ENCODE data around the gene RAVER2. TPM values are rescaled to one million over a fixed set of nuclear protein-coding genes. Genes with fewer than 3 reads are reported as not detected.
"Not testable (repeated sequence)": the region's sequence is repeated elsewhere in the genome, so short reads cannot be mapped to it uniquely, and the experiment has no call there.

Gene RAVER2, protein sequence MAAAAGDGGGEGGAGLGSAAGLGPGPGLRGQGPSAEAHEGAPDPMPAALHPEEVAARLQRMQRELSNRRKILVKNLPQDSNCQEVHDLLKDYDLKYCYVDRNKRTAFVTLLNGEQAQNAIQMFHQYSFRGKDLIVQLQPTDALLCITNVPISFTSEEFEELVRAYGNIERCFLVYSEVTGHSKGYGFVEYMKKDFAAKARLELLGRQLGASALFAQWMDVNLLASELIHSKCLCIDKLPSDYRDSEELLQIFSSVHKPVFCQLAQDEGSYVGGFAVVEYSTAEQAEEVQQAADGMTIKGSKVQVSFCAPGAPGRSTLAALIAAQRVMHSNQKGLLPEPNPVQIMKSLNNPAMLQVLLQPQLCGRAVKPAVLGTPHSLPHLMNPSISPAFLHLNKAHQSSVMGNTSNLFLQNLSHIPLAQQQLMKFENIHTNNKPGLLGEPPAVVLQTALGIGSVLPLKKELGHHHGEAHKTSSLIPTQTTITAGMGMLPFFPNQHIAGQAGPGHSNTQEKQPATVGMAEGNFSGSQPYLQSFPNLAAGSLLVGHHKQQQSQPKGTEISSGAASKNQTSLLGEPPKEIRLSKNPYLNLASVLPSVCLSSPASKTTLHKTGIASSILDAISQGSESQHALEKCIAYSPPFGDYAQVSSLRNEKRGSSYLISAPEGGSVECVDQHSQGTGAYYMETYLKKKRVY
- polyA plus RNA-seq: 1 to 10 TPM; 2.8 to 4.2 (median 3.9) TPM

DNA sequence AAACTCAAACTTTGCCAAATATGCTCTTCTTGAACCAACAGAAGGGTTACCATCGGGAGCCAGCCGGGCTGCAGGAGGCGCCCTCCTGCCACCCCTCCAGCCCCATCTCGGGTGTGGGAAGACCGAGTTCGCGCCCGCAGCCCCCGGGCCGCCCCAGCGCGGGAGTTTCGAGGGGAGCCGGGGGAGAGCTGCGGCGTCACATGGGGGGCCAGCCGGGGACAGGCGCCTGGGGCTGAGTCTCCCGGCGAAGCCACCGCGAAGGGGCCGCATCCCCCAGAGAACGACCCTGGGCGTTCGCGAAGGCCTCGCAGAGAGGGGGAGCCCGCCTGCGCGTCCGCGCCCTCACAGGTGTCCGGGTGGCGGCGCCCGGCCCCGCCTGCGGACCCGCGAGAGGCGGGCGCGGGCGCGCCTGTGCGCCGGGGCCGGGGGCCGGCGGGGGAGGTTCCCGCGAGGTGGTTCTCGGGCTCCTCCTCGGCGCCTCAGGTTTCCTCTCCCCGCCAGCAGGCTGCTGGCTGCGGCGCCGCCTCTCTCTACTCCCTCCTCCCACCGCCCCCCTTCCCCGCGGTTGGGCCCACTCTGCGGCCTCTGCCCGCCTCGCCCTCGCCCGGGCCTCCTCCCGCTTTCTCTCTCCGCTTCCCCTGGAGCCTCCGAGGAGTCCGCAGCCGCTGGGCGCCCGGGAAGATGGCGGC is at the start of gene RAVER2:
Gene RAVER2, plus strand, starts transcription at position 584 of the 689 bp plus-strand sequence. Its CDS starts 98 bp downstream, at position 682.
- 0 to 1% (median 0%) methylated on average over 37 to 76 of the region's 76 CpGs for WGBS, 3 donors
- H3K27ac ChIP-seq (ENCODE audit: low read depth, low read length): no peak within 1 kb of the TSS

DNA sequence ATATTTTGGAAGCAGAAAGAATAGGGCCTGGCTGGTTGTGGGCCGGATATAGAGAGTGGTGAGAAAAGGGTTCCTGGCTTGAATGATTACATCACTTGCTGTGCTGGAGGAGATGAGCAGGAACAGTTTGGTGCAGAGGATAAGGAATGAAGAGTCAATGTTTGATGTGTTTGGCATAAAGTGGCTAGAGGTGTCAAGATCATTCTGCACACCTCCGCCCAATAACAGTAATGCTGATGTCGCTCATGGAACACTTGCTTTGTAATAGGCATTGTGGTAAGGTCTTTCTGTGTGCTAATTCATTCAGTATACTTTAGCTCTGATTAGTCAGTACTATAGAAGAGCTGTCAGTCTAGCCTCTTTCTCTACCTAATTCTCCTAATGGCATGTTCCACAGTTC is 48.0 kb upstream of the RAVER2 start:
- H3K27ac ChIP-seq (ENCODE audit: low read depth, low read length): no peak overlapping the region
- 90 to 98% (median 92%) methylated on average over 3 of the region's 3 CpGs for WGBS, 3 donors

DNA sequence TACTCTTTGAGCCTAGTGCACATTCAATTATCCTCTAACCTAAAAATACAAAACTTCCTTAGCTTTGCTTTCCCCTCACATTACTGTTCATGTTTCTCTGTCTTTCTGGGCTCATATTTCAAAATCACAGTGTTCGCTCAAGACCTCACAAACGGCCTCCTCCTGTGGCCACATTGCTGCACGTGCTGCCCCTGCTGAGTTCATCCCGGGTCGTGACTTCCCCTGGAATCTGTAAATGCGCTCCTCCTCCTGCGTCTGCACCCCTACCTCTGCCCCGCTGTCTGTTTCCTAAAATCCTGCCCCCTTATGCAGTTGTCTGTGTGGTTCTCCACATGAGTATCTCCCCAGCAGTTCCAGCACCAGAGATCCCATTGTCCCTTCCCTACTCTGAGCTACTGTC is 45.5 kb upstream of the RAVER2 start:
- H3K27ac ChIP-seq (ENCODE audit: low read depth, low read length): no peak overlapping the region
- WGBS, 3 donors: 64 to 73% (median 71%) methylated on average over 8 of the region's 8 CpGs

DNA sequence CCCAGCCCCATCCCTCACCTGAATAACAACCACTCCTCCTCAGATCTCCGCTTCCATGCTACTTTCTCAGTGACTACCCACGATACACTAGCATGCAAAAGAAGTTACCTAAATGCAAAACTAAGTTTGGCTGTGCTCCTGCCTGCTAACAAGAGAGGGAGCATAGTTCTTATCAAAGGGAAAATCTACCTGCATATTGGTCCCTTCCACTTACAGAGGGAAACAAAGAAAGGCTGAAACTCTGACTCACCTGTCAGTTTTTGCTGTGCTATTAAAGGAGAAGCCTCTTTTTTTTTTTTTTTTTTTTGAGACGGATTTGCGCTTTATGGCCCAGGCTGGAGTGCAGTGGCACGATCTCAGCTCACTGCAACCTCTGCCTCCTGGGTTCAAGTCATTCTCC is 43.8 kb upstream of the RAVER2 start:
- H3K27ac ChIP-seq (ENCODE audit: low read depth, low read length): no peak overlapping the region
- 90 to 95% (median 94%) methylated on average over 5 of the region's 5 CpGs for WGBS, 3 donors

DNA sequence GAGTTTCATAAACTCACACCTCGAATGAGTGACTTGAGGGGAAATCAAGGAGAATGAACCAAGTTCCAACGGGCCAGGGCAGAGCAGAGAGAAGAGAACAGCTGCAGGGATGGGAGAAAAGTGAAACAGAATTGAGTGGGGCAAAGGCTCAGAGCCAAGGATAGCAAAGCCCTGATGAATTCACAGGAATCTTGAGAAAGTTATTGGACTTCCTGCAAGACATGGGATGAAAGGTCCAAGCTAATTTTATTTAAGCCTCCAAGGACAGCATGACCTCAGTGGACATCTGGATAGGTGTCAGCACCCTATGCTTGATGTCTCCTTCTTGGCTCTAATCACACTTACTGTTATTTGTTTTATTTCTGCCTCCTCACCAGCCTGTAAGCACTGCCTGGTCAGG is 43.0 kb upstream of the RAVER2 start:
- WGBS, 3 donors: 51 to 68% (median 55%) methylated on average over 2 of the region's 2 CpGs
- H3K27ac ChIP-seq (ENCODE audit: low read depth, low read length): no peak overlapping the region

DNA sequence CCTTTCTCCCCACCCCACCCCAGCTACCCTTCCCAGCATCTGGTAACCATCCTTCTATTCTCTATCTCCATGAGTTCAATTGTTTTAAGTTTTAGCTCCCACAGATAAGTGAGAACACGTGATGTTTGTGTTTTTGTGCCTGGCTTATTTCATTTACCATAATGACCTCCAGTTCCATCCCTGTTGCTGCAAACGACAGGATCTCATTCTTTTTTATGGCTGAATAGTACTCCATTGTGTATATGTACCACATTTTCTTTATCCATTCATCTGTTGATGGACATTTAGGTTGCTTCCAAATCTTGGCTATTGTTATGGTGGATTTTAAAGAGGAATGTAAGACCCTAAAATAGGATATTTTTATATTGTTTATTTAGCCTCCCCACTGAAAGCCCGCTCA is 42.2 kb upstream of the RAVER2 start:
- H3K27ac ChIP-seq (ENCODE audit: low read depth, low read length): not testable (repeated sequence)
- WGBS, 3 donors: 84 to 93% (median 91%) methylated on average over 3 of the region's 3 CpGs

DNA sequence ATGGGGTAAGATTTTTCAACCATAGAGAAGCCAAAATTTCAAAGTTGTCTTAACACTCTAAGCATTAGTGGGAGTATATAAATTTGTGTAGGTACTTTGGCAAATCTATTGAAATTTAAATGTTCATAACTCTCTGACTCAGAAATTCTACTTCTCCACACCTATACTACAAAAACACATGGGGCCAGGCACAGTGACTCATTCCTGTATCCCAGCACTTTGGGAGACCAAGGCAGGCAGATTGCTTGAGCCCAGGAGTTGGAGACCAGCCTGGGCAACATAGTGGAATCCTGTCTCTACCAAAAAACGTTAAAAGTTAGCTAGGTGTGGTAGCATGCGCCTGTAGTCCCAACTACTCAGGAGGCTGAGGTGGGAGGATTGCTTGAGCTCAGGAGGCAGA is 41.3 kb upstream of the RAVER2 start:
- no peak overlapping the region for H3K27ac ChIP-seq (ENCODE audit: low read depth, low read length)
- WGBS, 3 donors: 75 to 85% (median 84%) methylated on average over 2 of the region's 2 CpGs

DNA sequence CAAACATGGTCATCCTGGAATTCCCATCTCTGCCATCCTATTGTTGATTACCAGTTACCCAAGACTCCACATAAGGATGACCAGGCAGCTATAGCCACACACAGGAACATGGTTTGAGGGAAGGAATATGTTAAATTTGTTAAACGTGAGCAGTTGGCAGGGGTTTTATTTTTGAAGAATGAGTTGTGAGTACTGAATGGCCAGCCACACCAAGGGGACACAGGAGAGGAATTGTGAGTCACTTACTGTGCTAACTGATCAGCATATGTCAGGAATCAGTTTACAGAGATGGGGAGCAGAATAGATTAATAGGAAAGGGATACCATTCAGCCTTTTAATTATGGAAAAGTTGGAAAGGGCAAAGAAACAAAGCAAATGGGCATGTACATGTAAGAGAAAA is 39.3 kb upstream of the RAVER2 start:
- WGBS, 3 donors: 48 to 64% (median 48%) methylated on average over 1 of the region's 1 CpG

DNA sequence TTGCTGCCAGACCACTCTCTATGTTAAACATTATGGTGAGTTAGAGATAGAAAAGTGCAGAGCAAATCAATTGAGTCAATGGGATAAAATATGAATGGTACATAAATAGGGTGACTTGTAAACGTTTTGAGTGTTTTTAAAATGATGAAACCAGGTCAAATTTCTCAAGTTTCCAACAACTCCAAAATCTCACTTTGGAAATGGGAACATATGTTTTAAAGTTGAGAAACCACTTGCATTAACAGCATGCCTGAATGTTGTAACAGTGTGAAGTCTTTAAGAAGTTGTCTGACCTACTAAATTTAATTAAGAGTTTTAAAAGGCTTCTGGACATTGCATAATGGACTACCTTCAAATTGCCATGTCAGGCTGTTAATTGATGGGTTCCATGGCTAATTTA is 33.6 kb upstream of the RAVER2 start:
- H3K27ac ChIP-seq (ENCODE audit: low read depth, low read length): no peak overlapping the region
- 15 to 31% (median 27%) methylated on average over 1 of the region's 1 CpG for WGBS, 3 donors

More for the DNA sequence above, 39.3 kb upstream of the RAVER2 start:
- no peak overlapping the region for H3K27ac ChIP-seq (ENCODE audit: low read depth, low read length)

DNA sequence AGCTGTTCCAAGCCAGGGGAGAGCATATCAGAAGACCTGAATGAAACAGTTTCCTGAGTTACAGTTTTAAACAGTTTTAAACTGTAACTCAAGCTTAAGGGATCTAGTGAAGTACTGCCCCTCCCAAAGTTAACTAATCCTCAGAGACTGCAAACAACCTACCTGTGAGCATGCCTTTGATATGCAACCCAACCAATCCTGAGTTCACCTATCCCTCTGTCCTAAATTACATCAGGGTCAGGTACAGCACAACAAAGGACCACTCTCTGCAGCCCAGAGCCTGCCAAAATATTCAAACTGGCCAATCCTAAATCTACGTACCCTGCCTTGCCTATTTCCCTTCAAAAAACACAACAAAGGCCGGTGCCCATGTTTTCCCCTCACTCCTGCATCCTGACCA is 32.8 kb upstream of the RAVER2 start:
- H3K27ac ChIP-seq (ENCODE audit: low read depth, low read length): no peak overlapping the region
- WGBS, 3 donors: 88 to 89% (median 88%) methylated on average over 2 of the region's 2 CpGs

DNA sequence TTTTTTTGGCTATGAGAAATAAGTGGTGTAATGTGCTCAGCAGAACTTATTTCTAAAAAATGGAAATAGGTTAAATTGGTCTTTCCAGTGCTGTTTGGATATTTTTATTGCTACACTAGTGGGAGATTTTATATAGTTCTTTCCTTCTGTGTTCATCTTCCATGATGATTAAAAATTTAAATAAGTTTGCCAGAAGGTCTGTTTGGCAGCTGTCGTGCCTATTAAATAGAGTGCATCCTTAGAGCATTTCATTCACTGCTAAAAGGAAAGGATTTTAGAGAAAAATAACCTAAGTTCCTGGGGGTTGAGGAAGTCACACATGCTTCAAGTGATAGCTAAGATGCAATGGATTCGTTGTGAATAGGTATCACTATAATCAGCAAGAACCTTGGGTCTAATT is 29.7 kb upstream of the RAVER2 start:
- no peak overlapping the region for H3K27ac ChIP-seq (ENCODE audit: low read depth, low read length)
- 74 to 77% (median 75%) methylated on average over 2 of the region's 2 CpGs for WGBS, 3 donors

DNA sequence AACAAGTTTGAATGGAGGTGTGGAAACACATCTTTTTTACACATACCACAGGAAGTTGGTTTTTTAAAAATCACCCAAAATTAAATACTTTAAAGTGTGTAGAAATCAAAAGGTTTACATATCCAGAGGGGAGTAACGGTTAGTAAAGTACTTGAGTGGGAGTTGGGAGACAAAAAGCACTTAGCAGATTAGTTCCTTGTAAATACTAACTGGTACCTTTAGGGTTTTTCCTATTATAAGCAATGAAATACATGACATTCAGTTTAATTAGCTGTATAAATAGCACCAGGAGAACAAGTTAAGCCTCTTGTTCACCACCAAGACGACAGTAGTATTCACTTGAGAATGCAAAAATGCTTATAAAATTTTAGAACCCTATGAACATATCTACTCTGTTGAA is 23.7 kb upstream of the RAVER2 start:
- H3K27ac ChIP-seq (ENCODE audit: low read depth, low read length): no peak overlapping the region
- WGBS, 3 donors: 61 to 76% (median 69%) methylated on average over 2 of the region's 2 CpGs

DNA sequence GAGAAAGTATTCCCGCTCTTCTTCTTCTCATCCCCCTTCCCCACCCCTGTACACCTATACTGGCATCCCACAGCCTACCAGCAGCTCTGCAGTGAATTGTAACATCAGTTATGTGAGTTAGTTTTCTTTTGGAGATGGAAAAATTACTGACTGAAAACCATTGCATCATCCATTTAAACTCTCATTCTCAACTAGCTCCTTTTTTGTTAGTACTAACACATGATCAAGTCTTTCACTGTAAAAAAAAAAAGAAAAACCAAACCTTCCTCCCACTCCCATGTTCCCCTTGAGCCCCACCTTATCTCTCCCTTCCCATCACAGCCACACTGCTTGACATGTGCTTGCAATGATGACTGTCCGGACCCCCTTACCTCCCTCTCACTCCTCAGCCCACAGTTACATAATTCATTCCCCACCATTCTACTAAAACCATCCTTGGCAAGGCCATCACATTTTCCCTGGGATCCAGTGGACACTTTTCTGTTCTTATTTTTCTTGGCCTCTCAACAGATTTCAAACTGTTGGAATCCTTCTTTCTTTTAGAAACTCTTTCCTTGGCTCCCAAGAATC is 23.2 kb upstream of the RAVER2 start:
- H3K27ac ChIP-seq (ENCODE audit: low read depth, low read length): no peak overlapping the region
- 81 to 86% (median 83%) methylated on average over 2 of the region's 2 CpGs for WGBS, 3 donors

DNA sequence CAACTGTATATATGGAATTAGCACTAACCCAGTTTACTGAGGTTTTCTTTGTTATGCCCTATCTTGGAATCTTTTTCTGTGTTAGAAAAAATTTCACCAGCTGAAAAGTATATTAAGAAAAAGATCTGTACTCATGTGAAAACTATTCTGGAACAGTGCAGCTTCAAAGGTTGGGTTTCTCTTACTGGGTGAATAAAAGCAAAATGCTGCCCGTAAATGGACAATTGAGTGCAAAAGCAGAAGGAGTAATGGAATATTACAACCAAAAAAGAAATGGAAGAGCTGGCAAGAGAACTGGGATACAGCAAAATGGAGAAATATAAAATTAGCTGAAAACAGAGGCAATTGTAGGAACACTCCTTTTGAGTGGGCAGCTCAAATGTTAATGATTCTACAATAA is 17.0 kb upstream of the RAVER2 start:
- 77 to 94% (median 90%) methylated on average over 1 of the region's 1 CpG for WGBS, 3 donors
- H3K27ac ChIP-seq (ENCODE audit: low read depth, low read length): no peak overlapping the region

DNA sequence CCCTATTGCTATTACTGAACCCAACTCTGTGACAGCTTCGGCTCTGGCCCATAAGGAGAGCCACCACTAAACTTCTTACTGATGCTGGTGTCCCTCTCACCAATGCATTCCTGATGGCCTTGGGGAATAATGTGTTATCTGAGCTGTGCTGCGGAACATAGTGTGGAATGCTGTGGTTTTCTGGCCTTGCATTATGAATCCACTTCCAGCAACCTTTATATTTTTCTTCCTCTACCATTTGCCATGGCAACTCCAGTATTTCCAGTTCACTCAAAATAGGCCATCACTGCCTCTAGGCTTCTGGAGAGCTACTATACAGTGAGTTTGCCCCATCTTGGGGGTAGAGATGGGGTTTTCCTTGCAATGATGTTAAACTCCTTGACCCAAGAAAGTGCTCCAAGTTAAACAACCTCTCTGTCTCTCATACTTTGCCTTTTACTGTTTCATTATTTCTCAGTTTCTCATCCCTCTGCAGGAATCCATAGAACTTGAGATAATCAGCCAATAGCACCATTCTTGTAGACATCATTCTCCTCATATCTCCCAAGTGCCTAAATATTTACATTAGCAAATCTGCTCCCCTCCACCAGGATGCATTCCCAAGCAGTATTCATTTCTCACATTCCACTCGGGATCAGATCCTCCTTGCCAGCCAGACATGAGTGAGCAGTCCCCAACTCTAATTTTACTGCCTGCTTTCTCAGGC is 11.1 kb upstream of the RAVER2 start:
- H3K27ac ChIP-seq (ENCODE audit: low read depth, low read length): no peak overlapping the region
- 81 to 86% (median 82%) methylated on average over 3 of the region's 3 CpGs for WGBS, 3 donors

DNA sequence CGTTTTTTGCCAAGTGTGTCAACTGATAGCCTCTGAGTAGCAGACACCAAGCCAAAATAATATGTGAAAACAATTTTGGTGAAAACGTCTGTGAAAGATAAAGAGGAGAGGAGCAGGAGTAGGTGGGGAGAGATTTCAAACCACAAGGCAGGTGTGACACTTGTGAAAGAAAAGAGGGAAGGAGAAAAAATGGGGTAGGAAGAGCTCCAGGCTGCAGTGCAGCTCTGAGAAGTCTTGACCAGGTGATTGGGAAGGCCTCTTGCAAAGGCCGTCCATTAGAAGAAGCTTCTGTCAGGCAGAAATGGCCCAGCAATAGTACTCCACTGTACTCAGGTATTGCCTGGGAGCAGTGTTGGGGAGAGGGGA is 10.6 kb upstream of the RAVER2 start:
- no peak overlapping the region for H3K27ac ChIP-seq (ENCODE audit: low read depth, low read length)
- WGBS, 3 donors: 66 to 73% (median 68%) methylated on average over 3 of the region's 3 CpGs

DNA sequence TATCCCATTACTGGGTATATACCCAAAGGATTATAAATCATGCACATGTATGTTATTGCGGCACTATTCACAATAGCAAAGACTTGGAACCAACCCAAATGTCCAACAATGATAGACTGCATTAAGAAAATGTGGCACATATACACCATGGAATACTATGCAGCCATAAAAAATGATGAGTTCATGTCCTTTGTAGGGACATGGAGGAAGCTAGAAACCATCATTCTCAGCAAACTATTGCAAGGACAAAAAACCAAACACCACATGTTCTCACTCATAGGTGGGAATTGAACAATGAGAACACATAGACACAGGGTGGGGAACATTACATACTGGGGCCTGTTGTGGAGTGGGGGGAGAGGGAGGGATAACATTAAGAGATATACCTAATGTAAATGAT is 4.2 kb upstream of the RAVER2 start:
- H3K27ac ChIP-seq (ENCODE audit: low read depth, low read length): not testable (repeated sequence)
- 93 to 97% (median 97%) methylated on average over 1 of the region's 1 CpG for WGBS, 3 donors

DNA sequence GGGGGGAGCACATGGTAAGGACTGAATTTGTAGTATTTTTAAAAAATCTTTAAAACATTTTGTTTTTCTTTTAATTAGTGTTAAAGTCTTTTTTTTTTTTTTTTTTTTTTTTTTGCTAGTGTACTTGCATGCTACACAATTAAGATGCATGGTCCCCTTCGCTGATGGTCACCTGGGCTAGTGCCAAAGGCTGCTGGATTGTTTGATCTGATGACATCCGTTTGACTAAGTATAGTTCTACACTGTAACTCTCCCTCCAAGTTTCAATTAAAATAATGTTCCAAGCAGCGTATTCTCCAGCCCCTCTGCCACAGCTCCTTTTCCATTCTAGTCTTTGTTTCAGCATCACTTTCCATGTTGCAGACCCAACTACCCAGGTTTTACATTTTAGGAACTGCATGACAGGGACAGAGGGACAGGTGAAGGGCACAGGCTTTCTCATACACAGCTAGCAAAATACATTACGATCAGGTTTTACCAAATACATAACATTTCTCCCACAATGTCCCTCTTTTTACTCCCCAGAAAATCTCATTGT is 852 bp upstream of the RAVER2 start:
- WGBS, 3 donors: 9 to 19% (median 14%) methylated on average over 4 of the region's 4 CpGs
- no peak overlapping the region for H3K27ac ChIP-seq (ENCODE audit: low read depth, low read length)
